ENCODE data around the gene NFIX. TPM values are rescaled to one million over a fixed set of nuclear protein-coding genes. Genes with fewer than 3 reads are reported as not detected.

NFIX gene
- 10.7 and 21.7 TPM in 2 replicates for total RNA-seq

GRCh38 chr19:12994701-12995595 lies at the start of gene NFIX:
Gene NFIX, plus strand, starts transcription at chr19:12995475. Its CDS starts 363 bp downstream, at chr19:12995838.

DNA sequence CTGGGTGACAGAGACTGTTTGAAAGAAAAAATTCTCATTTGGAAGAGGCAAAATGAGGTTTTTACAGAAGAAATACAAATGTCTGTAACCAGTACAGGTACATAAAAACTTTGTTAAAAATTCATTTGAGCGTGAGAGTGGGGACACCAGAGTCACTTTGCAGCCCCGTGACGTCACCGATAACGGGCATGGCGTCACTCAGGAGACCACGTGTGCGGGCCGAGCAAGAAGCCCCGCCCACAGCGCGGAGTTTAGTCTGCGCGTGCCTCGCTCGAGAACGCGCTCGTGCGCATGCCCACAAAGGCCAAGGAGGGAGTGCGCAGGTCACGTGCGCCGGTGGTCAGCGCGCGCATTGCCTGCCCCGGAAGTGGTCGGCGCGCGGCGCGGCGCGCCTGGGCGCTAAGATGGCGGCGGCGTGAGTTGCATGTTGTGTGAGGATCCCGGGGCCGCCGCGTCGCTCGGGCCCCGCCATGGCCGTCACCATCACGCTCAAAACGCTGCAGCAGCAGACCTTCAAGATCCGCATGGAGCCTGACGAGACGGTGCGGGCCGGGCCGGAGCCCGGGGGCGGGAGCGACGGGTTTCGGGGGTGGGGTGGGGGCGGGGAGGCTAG lies 49.7 kb upstream of the NFIX start, which contains the start of gene RAD23A:
Gene RAD23A, plus strand, starts transcription at position 384 of the 613 bp plus-strand sequence. Its CDS starts 87 bp downstream, at position 471.

GRCh38 chr19:12956446-12957388 lies 38.6 kb upstream of the NFIX start, which contains the start of gene GADD45GIP1:
Gene GADD45GIP1, minus strand, starts transcription at chr19:12957223. Its CDS starts 11 bp downstream, at chr19:12957212.

GRCh38 chr19:12969292-12969988 lies 25.8 kb upstream of the NFIX start, which contains the start of gene DAND5:
Gene DAND5, plus strand, starts transcription at chr19:12969576. Its CDS starts 85 bp downstream, at chr19:12969661.

GRCh38 chr19:13102666-13103580 lies 107.6 kb downstream of the NFIX start, which contains the start of gene LYL1:
Gene LYL1, minus strand, starts transcription at chr19:13102858. Its CDS starts 1,687 bp downstream, at chr19:13101171.

DNA sequence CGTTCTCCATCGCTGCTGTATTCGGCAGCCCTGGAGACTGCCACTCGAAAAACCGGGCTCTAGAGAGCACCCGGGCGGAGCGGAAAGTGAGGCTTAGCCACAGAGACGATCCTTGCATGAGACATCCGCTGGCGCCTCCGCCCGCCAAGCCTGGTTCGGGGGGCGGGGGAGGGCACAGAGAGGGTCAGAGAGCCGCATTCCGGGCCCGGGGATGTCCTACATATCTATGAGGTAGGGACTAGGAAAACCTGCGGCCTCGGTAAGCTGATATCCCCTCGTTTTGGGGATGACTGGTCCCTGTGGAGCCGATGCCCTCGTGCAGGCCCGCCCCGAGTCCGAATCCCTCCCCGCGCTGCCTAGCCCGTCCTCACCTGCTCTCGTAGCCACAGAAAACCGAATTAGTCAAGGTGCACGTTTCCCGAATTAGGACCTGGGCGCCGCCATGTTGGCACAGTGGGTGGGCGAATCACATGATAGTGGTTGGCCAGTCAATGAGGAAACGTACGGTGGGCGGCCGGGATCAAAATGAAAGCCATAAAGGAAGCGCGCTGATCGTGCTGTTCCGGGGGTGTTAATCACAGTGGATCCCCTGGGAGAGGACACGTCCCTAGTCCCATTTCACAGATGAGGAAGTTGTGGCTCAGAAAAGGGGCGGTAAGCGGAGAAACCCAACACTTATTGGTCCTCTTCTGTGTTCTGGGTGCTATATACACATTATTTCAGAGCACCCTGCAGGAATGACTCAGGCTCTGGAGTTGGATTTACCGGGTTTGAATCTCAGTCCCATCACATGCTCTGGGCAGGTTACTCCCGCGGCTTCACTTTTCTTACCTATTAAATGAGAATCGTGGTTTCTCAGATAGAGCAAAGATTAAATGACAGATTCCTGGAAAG lies 121.3 kb downstream of the NFIX start, which contains the start of gene TRMT1:
Gene TRMT1, minus strand, starts transcription at position 459 of the 894 bp plus-strand sequence. Its CDS starts 341 bp downstream, at position 118.

GRCh38 chr19:13117772-13118423 lies 122.6 kb downstream of the NFIX start, which contains the start of gene NACC1:
Gene NACC1, plus strand, starts transcription at chr19:13118264. Its CDS starts 16,944 bp downstream, at chr19:13135208.

Other genes starting within 250 kb of the NFIX start
- gene BEST2, start 243.7 kb upstream of the NFIX start, total RNA-seq, result not detected in 2 replicates
- gene HOOK2, start 219.9 kb upstream of the NFIX start, total RNA-seq, result 9.7 and 10.6 TPM in 2 replicates
- gene JUNB, start 204.0 kb upstream of the NFIX start, total RNA-seq, result 149 and 187 TPM in 2 replicates
- gene PRDX2, start 193.7 kb upstream of the NFIX start, total RNA-seq, result 170 and 189 TPM in 2 replicates
- gene THSD8, start 193.4 kb upstream of the NFIX start, total RNA-seq, result not detected in 2 replicates
- gene RNASEH2A, start 188.9 kb upstream of the NFIX start, total RNA-seq, result 8.3 and 10.6 TPM in 2 replicates
- not detected in 2 replicates for gene RTBDN, start 160.9 kb upstream of the NFIX start, total RNA-seq
- 0.76 and 1.2 TPM in 2 replicates for gene MAST1, start 157.0 kb upstream of the NFIX start, total RNA-seq
- gene DNASE2, start 114.0 kb upstream of the NFIX start, total RNA-seq, result 27.9 and 30.7 TPM in 2 replicates
- 0.09 TPM in 1 of 2 replicates, not detected in the other for gene KLF1, start 108.3 kb upstream of the NFIX start, total RNA-seq
- gene GCDH, start 104.3 kb upstream of the NFIX start, total RNA-seq, result 19.4 and 19.8 TPM in 2 replicates
- 0.11 TPM in 1 of 2 replicates, not detected in the other for gene SYCE2, start 76.2 kb upstream of the NFIX start, total RNA-seq
- 28.2 and 41.6 TPM in 2 replicates for gene FARSA, start 61.8 kb upstream of the NFIX start, total RNA-seq
- gene CALR, start 56.9 kb upstream of the NFIX start, total RNA-seq, result 1,472 and 1,781 TPM in 2 replicates
- gene RAD23A, start 49.6 kb upstream of the NFIX start, total RNA-seq, result 50.2 and 60.8 TPM in 2 replicates
- gene GADD45GIP1, start 38.3 kb upstream of the NFIX start, total RNA-seq, result 14.5 and 23.3 TPM in 2 replicates
- gene DAND5, start 25.9 kb upstream of the NFIX start, total RNA-seq, result 0.22 and 0.34 TPM in 2 replicates
- 19.3 and 38.4 TPM in 2 replicates for gene LYL1, start 107.4 kb downstream of the NFIX start, total RNA-seq
- gene TRMT1, start 121.3 kb downstream of the NFIX start, total RNA-seq, result 17.8 and 25.3 TPM in 2 replicates
- 25.9 and 27.6 TPM in 2 replicates for gene NACC1, start 122.8 kb downstream of the NFIX start, total RNA-seq
- gene STX10, start 154.9 kb downstream of the NFIX start, total RNA-seq, result 77.0 and 80.2 TPM in 2 replicates
- gene IER2, start 154.9 kb downstream of the NFIX start, total RNA-seq, result 28.6 and 36.0 TPM in 2 replicates